Anterior cingulate cortex (tissue), 58 donors: Measurements from ENCODE around the gene PGAP1.
A peak's percentile ranks its signal among the peaks of the same experiment; 100 is the strongest.
"Not testable (repeated sequence)": the region's sequence is repeated elsewhere in the genome, so short reads cannot be mapped to it uniquely, and the experiment has no call there.

Experiments used
- DNase-seq, 58 donors: peaks; one replicate each; lab custom pipeline; 2025; lab: John Stamatoyannopoulos, UW

The PGAP1 gene

DNA sequence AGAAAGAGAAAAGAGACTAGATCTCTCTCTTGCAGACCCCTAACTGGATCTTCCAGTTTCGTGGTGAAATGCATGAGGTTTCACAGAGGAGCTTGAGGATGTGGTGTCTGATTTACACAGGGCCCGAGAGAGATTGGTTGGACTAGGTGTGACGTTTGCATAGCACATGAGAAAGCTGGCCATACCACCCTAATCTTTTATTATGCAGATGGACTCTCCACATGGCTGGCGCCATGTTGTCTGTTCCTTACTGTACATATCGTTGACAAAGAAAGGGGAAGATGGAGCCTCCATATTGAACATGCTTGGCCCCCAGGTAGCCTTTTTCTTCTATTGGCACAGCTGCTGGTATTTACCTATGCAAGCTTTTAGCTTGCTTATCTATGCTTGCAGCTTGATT is 27.5 kb upstream of the PGAP1 start:
- no peak for DNase-seq

DNA sequence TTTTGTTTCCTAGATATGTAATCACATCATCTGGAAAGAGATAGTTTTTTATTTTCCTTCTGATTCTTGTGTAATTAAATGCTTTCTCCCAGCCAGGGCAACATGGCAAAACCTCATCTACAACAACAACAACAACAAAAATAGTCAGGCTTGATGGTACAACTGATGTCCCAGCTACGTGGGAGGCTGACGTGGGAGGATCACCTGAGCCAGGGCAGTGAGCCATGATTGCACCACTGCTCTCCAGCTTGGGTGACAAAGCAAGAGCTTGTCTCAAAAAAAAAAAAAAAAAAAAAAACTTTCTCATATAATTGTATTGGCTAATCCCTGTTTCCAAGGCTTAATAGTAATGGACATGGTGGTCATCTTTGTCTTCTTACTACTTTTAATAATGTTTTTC is 26.4 kb upstream of the PGAP1 start:
- DNase-seq, result no peak

DNA sequence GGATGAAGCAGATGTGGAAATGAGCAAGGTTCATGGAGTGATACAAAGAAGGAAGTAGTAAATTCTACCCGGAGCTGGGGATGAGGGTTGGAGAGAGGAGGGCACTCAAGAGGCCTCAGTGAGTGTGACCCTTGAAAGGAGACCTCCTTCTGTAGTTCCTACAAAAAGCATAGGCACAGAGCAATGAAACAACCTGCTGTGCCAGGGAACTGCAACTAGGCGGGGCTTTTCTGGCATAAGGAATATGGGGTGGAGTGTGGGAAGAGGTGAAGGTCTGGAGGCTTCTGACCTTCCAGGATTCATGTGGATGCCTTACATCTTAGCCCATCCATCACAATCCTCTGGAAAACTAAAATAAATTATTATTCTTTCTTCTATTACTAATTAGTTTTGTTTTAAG is 25.5 kb upstream of the PGAP1 start:
- DNase-seq, result no peak

DNA sequence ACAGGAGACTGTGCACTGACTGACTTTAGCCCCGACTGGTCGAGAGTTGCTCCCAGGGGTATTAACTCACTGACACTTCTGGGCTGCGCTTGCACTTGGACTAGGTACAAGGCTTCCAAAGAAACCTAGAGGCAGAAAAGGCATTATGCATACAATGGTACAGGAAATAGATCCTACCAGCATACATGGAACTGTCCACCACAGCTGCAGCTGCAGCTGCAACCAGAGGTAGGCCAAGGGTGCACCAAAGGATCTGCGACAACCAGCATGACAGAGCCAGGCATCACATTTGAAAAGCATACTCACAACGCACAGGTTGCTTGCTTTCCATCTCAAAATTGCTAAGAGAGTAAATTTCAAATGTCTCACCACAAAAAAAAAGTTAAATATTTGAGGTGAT is 22.6 kb upstream of the PGAP1 start:
- DNase-seq, result no peak

DNA sequence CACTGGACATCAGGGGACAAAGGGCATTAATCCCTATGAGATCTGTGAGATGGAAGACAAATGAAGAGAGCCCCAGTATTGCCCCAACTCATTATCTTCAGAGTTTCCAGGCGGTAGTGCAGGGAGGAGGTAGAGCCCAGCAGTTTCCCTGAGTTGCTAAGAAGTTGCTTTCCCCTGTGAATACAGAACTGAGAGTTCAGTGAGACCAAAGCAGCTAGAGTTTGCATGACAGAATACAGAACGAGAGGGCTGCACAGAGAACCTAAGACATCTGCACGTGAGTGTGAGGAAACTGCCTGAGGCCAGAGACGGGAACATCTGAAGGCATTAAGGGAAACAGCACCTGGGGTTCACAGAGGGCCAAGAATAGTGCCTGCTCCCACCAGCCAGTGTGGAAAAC is 18.1 kb upstream of the PGAP1 start:
- no peak for DNase-seq

DNA sequence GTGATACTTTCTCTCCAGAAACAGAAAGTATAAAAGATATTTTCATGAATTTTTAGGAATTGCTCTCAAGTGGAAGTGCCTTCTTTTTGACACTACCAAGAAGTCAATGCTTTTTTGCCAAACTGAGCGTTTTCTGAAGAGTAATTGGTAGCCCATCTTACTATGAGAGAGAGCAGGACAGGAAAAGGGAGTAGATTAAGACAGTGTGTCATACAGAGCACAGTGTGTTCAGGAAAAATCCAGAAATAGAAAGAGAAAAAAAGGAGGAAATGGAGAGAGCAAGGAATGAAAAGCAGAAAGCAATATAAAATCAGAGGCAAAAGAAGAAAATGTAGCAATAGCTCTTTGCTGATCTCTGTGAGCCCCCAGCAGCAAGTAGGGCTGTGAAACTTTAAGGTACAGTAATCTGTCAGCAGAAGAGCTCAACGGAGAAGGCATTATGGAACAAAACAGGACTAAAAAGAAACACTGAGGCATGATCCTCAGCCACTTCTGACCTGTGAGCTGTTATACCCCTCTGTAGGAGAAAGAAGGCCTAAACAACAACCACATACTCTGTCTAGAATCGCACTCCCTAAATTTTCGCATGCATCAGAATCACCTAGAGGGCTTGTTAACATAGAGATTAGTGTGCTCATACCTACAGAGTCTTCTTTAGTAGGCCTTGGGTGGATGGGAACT is 15.0 kb upstream of the PGAP1 start:
- no peak for DNase-seq

DNA sequence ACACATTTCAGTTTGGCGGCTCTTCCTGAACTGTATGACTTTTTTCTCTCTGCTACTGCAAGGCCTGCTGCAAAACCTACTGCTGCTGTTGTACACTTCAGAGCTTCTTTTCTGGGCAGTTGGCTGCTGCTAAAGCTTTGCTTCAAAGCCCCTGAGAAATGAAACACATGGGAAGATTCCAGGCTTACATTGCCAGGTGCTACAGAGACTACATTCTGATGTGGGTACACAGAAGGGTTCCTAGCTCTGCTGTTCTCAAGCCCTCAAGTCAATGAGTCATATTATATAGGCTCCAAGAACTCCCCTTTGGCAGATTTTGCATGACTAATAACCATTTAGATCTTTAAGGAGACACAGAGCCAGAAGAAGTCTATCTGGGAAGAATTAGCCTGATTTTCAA is 12.9 kb upstream of the PGAP1 start:
- peak in 2 of 58 donors; percentile 1 to 8 for DNase-seq

DNA sequence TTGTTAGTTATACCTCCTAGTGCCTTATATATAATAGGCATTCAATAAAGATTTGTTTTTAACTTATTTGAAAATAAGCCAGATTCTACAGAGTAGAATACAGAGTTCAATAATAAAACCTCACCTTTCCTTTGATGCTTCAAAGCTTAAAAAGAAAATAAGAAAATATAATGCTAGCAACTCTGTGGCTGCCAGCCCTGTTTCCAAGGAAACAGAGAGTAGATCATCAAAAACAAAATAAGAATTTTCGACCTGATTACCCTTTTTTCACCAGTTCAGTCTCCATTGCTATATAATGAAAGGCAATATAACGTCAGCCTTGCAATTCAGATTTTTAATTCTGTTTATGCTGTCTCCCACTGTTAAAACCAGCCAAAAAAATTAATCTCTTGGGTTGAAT is 8.9 kb upstream of the PGAP1 start:
- no peak for DNase-seq

DNA sequence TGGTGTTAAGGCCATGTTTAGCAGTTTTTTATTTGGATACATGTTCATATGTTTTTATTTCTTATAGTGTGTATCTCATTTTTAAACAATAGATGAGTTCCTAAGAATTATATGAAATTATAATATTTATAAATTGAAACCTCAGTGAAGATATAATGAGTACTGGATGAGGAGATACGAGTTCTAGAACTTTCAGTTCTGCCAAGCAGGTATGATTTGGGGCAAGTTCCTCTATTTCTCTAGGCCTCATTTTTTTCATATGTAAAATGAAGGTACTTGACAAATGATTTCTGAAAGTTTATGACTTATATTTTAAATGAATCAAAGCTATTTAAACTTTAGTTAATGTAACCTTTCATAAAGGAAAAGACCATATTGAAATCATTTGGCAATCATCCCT is 8.2 kb upstream of the PGAP1 start:
- no peak for DNase-seq

DNA sequence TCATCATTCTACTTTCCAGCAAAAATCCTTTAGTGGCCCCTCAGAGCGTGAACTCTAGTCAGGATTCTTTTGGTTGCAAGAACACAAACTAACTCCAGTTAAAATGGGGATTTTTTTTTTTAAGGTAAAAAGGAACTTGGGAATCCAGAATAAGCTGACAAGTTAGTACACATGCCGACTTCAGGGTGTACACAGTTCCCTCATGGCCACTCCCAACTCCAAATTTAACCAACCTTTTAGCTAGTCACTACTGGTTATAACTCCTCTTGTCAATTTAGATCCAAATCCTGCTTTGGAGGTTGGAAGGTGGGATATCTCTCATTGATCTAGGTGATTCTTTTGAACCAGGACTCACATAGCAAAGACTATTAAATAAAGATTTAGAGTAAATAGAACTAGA is 5.0 kb upstream of the PGAP1 start:
- no peak for DNase-seq

DNA sequence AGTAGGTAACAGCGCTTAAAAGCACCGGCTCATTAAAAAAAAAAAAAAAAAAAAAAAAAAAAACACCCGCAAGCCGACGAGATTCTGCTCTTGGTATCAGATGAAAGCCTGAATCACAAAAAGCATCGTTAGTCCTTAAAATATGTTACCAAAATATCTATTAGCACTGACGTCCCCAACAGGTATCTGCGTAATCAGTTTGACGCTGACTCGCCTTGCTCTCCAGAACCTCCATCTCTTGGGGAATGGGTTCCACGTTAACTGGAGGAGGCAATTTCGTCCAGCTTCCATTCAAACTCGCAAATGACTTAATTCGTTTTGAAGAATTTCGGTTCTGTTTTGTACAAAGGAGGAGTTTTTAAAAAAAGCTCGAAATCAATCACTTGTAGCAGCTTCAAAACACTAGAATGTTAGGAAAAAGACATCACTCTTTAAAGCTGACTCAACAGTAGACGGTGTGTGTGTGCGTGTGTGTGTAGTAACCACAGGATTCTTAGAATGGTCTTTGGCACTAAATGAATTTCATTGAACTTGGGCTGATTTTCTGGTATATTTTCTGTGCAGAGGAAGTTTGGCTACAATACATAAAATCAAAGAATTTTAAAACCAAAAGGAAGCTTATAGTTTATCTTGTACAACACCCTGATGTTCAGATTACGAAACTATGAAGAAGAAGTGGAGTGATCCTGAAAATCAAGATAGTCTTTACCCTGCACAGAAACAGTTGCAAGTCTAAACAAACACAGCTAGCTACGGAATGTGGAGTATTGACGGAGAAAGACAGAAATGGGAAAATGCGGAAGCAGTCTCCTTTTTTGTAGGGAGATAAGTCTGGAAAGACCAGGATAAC is 1.1 kb upstream of the PGAP1 start:
- DNase-seq, result peak in 8 of 58 donors; percentile 1 to 37 (median 13)

DNA sequence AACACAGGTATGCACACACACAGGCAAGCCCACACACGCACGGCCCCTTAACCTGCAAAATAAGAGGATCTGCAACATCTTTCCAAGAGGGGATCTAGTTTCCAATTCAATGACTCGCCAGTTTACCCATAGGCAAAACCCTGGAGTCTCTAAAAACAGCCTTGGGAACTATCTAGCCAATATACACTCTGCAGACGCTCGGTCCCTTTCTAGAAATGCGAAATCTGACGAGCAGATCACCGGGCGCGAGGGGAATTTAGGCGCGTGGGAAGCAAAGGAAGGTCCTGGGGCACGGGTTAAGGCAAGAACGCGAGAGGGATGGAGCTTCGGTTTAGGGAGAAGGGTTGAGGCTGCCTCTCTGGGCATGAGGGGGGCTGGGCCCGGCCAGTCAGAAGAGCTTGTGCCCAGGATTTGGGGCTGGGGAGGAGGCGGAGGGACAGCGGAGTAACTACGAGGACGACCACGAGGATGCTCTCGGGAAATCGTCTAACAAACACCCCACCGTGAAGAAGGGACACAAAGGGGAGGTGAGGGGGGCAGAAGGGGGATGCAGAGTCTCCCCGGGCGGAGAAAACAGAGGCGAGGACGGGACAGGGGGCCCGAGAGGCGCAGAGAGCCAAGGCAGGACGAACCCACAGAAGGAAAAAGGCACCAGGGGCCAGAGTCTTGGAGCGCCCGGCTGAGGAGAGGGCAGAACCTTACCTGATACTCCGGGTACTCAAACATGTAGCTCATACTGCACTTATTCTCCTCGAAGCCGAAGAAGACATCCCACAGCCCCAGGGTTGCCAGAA is 542 bp downstream of the PGAP1 start:
- peak in 49 of 58 donors; percentile 10 to 78 (median 47) for DNase-seq

DNA sequence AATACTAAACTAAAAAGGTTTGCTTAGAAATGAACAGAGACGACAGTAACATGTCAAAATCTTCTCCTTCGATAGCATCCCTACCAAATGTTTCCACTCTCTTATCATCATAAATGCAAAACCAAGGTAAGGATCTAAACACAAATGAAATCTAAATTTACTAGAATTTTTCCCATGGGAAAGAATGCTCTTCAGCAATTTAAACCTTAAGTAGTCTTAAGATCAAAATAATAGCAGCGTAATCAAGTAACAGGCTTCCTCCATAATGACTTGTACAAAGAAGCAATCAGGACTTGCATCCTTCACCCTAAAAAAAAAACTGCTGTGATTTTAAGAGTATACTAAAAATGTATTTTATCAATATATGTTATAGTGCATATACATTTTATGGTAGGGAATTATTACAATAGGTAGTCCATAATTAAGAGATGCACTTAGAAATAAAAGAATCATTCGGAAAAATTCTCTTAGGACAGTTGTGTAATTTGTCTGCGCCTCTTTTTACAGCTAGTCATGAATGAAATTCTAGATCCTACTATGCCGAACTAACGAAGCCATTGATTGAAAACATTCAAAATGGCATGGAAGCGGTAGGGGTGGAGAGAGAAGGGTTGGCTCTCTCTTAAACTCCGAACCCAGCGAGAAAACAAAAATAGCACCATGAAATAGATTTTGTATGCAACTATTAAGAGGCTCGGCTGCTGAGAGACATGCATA is 1.3 kb downstream of the PGAP1 start:
- peak in 1 of 58 donors; percentile 10 for DNase-seq

DNA sequence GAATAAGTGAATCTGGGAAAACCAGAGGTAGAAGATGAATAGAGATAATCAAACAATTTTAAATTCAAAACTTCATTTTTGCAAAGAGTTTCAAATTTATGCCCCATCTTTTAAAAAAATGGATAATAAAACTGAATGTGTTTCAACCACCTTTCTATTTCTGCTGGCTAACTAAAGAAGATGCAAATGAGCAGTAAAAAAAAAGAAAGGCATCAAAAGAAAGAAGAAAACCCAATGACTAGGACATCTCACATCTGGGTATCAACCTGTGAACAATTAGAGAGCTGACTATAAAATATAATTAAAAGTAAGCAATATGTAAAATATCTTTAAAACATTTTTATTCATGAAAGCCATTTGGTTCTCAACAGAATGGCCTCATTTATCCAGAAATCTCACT is 2.5 kb downstream of the PGAP1 start:
- DNase-seq, result no peak

DNA sequence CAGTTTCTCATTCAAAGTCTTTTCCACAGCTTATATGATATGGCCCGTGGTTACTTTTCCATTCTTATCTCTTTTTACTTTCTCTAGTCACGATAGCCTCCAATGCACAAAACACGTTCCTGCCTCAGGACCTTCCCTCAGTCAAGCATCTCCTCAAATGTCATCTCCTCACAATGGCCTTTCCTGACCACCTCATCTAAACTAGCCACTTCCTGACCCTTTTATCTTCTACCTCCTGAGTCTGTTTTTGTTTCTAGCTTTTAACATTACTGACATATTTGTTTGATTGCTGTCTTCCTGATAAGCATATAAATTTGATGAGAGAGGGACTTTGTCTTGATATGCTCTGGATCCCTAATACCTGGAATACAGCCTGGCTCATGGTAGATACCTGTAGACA is 7.6 kb downstream of the PGAP1 start:
- DNase-seq, result no peak

DNA sequence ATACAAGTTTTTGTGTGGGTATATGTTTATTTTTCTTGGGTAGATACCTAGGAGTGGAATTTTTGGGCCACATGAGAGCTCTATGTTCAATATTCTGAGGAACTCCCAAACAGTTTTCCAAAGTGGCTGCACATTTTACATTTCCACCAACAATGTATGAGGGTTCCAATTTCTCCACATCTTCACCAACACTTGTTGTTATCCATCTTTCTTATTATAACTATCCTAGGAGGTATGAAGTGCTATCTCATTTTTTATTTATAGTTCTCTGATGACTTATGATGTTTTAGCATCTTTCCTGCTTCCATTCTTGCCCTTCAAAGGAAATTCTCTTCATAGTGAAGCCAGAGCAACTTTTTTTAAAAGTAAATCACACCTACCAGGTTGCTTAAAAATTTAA is 8.7 kb downstream of the PGAP1 start:
- no peak for DNase-seq

DNA sequence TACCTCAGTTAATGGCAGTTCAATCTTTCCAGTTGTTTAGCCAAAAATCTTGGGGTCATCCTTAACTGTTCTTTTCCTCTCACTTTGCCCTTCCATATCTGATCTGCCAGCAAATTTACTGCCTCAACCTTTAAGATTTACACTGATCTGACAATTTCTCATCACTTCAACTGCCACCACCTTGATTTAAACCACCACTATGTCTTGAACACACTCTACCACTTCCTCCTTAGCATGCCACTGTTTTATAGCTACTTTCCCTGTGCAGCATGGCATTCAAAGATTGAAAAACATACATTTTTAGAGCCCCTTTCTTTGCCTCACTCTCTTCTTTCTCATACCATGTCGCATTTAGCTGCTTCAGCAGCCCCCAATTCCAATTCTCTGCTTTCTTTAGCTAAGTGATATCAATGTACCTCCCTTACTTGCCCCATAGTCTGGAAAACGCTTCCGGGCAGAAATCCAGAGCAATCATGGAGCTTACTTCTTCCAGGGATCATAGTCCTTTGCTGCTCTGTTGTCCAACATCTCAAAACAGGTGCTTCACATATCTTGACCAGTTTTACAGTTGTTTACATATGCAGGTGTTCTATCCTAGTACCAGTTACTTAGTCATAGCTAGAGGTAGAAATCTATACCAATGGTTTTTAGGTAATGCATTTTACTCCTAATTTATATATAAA is 10.9 kb downstream of the PGAP1 start:
- no peak for DNase-seq

DNA sequence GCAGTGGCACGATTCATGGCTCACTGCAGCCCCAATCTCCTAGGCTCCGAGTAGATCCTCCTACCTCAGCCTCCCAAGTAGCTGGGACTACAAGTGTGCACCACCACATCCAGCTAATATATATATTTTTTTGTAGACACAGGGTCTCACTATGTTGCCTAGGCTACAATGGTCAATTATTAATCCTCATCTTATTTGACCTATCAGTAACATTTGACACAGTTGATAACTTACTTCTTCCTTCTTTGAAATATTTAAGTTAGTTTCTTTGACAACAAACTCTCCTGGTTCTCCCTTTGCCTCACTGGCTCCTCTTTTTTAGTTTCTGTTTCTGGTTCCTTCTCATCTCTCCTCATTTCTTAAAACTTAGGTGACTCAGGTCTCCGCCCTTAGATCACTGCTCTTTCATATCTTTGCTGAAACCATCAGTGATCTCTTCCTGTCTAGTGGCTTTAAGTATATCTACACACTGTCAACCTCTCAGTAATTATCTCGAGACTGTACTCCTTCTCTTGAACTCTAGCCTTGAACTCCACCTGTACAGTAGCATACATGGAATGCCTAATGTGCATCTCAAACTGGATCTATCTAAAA is 11.5 kb downstream of the PGAP1 start:
- no peak for DNase-seq

DNA sequence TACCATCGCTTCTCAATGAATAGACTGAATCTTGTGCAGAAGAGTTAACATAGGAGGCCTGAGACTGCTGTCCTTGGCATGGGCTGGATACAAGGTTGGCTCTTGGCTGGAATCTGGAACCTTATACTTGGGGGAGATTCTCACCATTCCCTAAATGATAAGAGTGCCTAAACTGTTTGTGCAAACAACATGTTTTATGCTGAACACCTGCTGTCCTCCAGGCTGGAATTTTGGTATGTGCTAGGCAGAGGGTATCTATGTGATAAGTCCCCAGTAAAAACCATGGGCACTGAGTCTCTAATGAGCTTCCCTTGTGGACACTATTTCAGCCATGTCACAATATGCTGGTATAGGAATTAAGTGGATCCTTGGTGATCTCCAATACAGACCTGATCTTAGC is 12.8 kb downstream of the PGAP1 start:
- no peak for DNase-seq

DNA sequence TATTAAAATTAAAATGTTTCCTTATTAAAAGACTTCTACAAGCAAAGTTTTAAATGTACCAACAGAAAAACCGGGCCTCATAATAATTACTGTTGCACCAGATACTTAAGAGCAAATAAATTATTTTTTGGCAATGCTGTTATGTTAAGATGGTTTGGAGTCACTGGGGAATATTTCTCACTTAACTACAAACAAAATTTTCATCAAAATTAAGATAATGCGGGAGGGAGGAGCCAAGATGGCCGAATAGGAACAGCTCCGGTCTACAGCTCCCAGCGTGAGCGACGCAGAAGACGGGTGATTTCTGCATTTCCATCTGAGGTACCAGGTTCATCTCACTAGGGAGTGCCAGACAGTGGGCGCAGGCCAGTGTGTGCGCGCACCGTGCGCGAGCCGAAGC is 21.1 kb downstream of the PGAP1 start:
- not testable (repeated sequence) for DNase-seq
